CD4-positive, alpha-beta memory T cell (primary cell): ENCODE data around the gene PDE6A. TPM values are rescaled to one million over a fixed set of nuclear protein-coding genes. Genes with fewer than 3 reads are reported as not detected.
A peak's percentile ranks its signal among the peaks of the same experiment; 100 is the strongest.
"Not testable (repeated sequence)": the region's sequence is repeated elsewhere in the genome, so short reads cannot be mapped to it uniquely, and the experiment has no call there.

ENCODE experiments used
- CTCF ChIA-PET: fragments of 350-600 bp; sonication (Branson Sonifier 250); formaldehyde crosslinking; loops from one replicate; lab custom pipeline; 2021; ENCODE audit warnings: inconsistent platforms; ENCODE audit not compliant: partially characterized antibody; lab: Charles Lee
- POLR2A ChIA-PET: fragments of 350-600 bp; sonication (Branson Sonifier 250); formaldehyde crosslinking; loops from one replicate; lab custom pipeline; 2021; ENCODE audit not compliant: partially characterized antibody; lab: Charles Lee
- DNase-seq, 5 donors: peaks; one replicate each; pipeline versions ENCODE4 v3.0.0 to v3.0.0-alpha.2; 2020 to 2022; ENCODE audit warnings: mixed read lengths in 1 of 5
- H3K27ac ChIP-seq: one replicate; pipeline ENCODE4 v1.7.0; 2013; ENCODE audit warnings: low read depth, low read length
- H3K27me3 ChIP-seq: 2 replicates; pipeline ENCODE4 v1.7.0; 2013; ENCODE audit warnings: mild to moderate bottlenecking, low read length, moderate library complexity; ENCODE audit not compliant: insufficient read depth
- H3K36me3 ChIP-seq: 2 replicates; pipeline ENCODE4 v1.7.0; 2013; ENCODE audit warnings: mild to moderate bottlenecking, low read length, moderate library complexity; ENCODE audit not compliant: insufficient read depth
- H3K4me1 ChIP-seq: 2 replicates; pipeline ENCODE4 v1.7.0; 2013; ENCODE audit warnings: mild to moderate bottlenecking, low read length, moderate library complexity; ENCODE audit not compliant: insufficient read depth
- H3K4me3 ChIP-seq, 2 donors: one replicate each; pipeline ENCODE4 v1.7.0; 2013; ENCODE audit warnings: low read length in 2 of 2, mild to moderate bottlenecking in 1 of 2
- H3K9me3 ChIP-seq, 2 donors: one replicate each; pipeline ENCODE4 v1.7.0; 2013; ENCODE audit warnings: low read length in 2 of 2, control low read depth in 1 of 2; ENCODE audit not compliant: control insufficient read depth in 1 of 2
- H3K27ac Mint-ChIP-seq, 7 donors: one replicate each; pipeline ENCODE4 v1.8.0; 2020 to 2021; ENCODE audit warnings: mixed read lengths in 7 of 7, mild to moderate bottlenecking in 6 of 7, inconsistent platforms in 3 of 7, moderate library complexity in 3 of 7
- H3K27me3 Mint-ChIP-seq, 2 donors: one replicate each; pipeline ENCODE4 v1.8.0; 2020 to 2021; ENCODE audit warnings: mixed read lengths in 2 of 2
- H3K36me3 Mint-ChIP-seq, 2 donors: one replicate each; pipeline ENCODE4 v1.8.0; 2020 to 2021; ENCODE audit warnings: mixed read lengths in 2 of 2, inconsistent platforms in 1 of 2, mild to moderate bottlenecking in 1 of 2
- H3K4me1 Mint-ChIP-seq, 4 donors: one replicate each; pipeline ENCODE4 v1.8.0; 2020 to 2021; ENCODE audit warnings: mixed read lengths in 4 of 4, mild to moderate bottlenecking in 1 of 4
- H3K4me3 Mint-ChIP-seq, 8 donors: one replicate each; pipeline ENCODE4 v1.8.0; 2020 to 2021; ENCODE audit warnings: mixed read lengths in 8 of 8, mild to moderate bottlenecking in 7 of 8, moderate library complexity in 6 of 8, inconsistent platforms in 3 of 8
- H3K9me3 Mint-ChIP-seq, 8 donors: one replicate each; pipeline ENCODE4 v1.8.0; 2020 to 2021; ENCODE audit warnings: mixed read lengths in 8 of 8, mild to moderate bottlenecking in 5 of 8, inconsistent platforms in 3 of 8, moderate library complexity in 1 of 8
- intact Hi-C: fragments of 100-400 bp; cut with micrococcal nuclease; formaldehyde crosslinking; loops from one replicate; pipeline ENCODE4 v1.15.1; 2023
- polyA plus RNA-seq, 2 donors: library from polyadenylated mRNA; unstranded; fragments of 300-500 nt; fragmentation: Illumina TruSeq; gene quantifications; one replicate each; pipeline ENCODE4 v1.2.3, GENCODE V29; 2021
- total RNA-seq, 2 experiments: library from RNA; stranded (reverse); gene quantifications; one replicate each; pipeline ENCODE4 v1.2.3, GENCODE V29; 2021

PDE6A gene
- total and polyA plus RNA-seq, 4 experiments from 2014 or later: not detected

DNA sequence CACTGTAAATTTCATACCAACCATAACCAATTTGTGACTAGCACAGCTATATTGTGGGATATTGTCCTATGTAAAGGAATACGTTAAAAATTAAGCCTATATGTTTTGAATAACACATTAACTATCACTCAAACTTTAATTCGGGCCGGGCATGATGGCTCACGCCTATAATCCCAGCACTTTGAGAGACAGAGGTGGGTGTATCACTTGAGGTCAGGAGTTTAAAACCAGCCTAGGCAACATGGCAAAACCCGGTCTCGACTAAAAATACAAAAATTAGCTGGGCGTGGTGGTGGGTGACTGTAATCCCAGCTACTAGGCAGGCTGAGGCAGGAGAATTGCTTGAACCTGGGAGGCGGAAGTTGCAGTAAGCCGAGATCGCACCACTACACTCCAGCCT lies 62.0 kb downstream of the PDE6A start:
- H3K27ac ChIP-seq, DNase-seq, H3K4me1 ChIP-seq, H3K4me3 Mint-ChIP-seq, CTCF ChIA-PET, H3K27me3 Mint-ChIP-seq, intact Hi-C loops, H3K27ac Mint-ChIP-seq, H3K9me3 ChIP-seq, H3K36me3 Mint-ChIP-seq, H3K4me1 Mint-ChIP-seq, H3K4me3 ChIP-seq, POLR2A ChIA-PET, H3K27me3 ChIP-seq, H3K9me3 Mint-ChIP-seq, H3K36me3 ChIP-seq: not testable (repeated sequence)

DNA sequence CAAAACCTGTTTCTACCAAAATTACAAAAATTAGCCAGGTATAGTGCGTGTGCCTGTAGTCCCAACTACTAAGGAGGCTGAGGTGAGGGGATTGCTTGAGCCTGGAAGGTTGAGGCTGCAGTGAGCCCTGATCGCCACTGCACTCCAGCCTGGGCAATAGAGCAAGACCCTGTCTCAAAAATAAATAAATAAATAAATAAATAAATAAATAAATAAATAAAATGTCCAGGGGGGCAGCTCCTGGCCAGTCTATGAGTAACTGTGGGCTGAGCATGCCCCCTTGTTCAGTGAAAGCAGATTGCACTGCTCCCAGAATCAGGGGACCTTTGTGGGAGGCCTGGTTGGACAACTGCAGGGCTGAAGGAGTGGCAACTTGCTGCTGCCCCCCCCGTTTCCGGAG lies 62.7 kb downstream of the PDE6A start:
- ChIA-PET CTCF (no interaction called here), POLR2A (no interaction called here)
- DNase-seq: no peak
- Histone ChIP-seq H3K36me3 (no peaks in the 10 kb centered on the region), H3K4me3 (no peak overlapping the region), H3K27ac (no peak overlapping the region), H3K4me1 (no peaks in the 10 kb centered on the region), H3K9me3 (no peaks in the 10 kb centered on the region), H3K27me3 (no peaks in the 10 kb centered on the region)
- Mint-ChIP-seq H3K4me1 (no peaks in the 10 kb centered on the region), H3K27ac (no peak overlapping the region), H3K4me3 (no peak overlapping the region), H3K9me3 (peaks cover 0 to 5% (median 3%) of the 10 kb centered on the region in 8 donors), H3K36me3 (peaks cover 0 to 6% of the 10 kb centered on the region in 2 donors), H3K27me3 (peaks cover 2 to 4% of the 10 kb centered on the region in 2 donors)
- intact Hi-C loops: no loop called here

GRCh38 chr5:149881069-149881622 lies 63.4 kb downstream of the PDE6A start:
- Mint-ChIP-seq H3K4me3 (no peak overlapping the region), H3K27ac (no peak overlapping the region), H3K9me3 (peaks cover 0 to 5% (median 3%) of the 10 kb centered on the region in 8 donors), H3K4me1 (no peaks in the 10 kb centered on the region), H3K36me3 (peaks cover 0 to 6% of the 10 kb centered on the region in 2 donors), H3K27me3 (peaks cover 2 to 4% of the 10 kb centered on the region in 2 donors)
- Histone ChIP-seq H3K9me3 (no peaks in the 10 kb centered on the region), H3K36me3 (no peaks in the 10 kb centered on the region), H3K4me3 (no peak overlapping the region), H3K27me3 (no peaks in the 10 kb centered on the region), H3K27ac (no peak overlapping the region), H3K4me1 (no peaks in the 10 kb centered on the region)
- ChIA-PET POLR2A (no interaction called here), CTCF (no interaction called here)
- intact Hi-C loops: no loop called here
- no peak for DNase-seq

GRCh38 chr5:149879593-149879992 lies 65.0 kb downstream of the PDE6A start:
- H3K4me3 ChIP-seq, H3K4me1 Mint-ChIP-seq, H3K27me3 Mint-ChIP-seq, H3K27ac Mint-ChIP-seq, CTCF ChIA-PET, H3K4me1 ChIP-seq, H3K4me3 Mint-ChIP-seq, DNase-seq, H3K36me3 ChIP-seq, H3K9me3 Mint-ChIP-seq, H3K27me3 ChIP-seq, POLR2A ChIA-PET, H3K9me3 ChIP-seq, intact Hi-C loops, H3K27ac ChIP-seq, H3K36me3 Mint-ChIP-seq: not testable (repeated sequence)

DNA sequence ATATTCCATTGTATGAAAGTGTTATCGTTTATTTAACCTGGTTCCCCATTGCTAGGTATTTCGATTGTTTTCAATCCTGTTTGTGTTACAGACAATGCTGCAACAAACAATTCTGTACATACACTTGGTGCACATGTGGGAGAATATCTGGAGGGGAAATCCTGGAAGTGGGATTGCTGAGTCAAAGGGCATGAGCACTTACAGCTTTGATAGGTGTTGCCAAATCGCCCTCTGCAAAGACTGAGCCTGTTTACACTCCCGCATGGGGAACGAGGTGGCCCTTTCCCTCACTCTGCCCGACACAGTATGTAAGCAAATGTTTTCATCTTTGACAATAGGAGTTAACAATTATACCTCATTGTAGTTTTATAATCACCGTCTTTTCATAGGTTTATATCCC lies 66.2 kb downstream of the PDE6A start:
- H3K4me1 Mint-ChIP-seq: no peaks in the 10 kb centered on the region
- peaks cover 0 to 6% of the 10 kb centered on the region in 2 donors for H3K36me3 Mint-ChIP-seq
- Histone ChIP-seq H3K4me3 (no peak overlapping the region), H3K27me3 (no peaks in the 10 kb centered on the region), H3K9me3 (no peaks in the 10 kb centered on the region), H3K27ac (no peak overlapping the region), H3K4me1 (no peaks in the 10 kb centered on the region), H3K36me3 (no peaks in the 10 kb centered on the region)
- H3K9me3 Mint-ChIP-seq: peaks cover 0 to 5% (median 3%) of the 10 kb centered on the region in 8 donors
- H3K4me3 Mint-ChIP-seq: no peak overlapping the region
- intact Hi-C loops: no loop called here
- peaks cover 2 to 4% of the 10 kb centered on the region in 2 donors for H3K27me3 Mint-ChIP-seq
- ChIA-PET POLR2A (no interaction called here), CTCF (no interaction called here)
- peak overlapping the region in 1 of 7 donors; percentile 13 for H3K27ac Mint-ChIP-seq
- DNase-seq: no peak

- no peaks in the 10 kb centered on the region for H3K27me3 ChIP-seq
- H3K36me3 ChIP-seq: no peaks in the 10 kb centered on the region
- no peak for DNase-seq
- H3K4me1 Mint-ChIP-seq: no peaks in the 10 kb centered on the region
- H3K27ac Mint-ChIP-seq: no peak overlapping the region
- no peaks in the 10 kb centered on the region for H3K36me3 Mint-ChIP-seq
- peaks cover 0 to 1% (median 0%) of the 10 kb centered on the region in 8 donors for H3K9me3 Mint-ChIP-seq
- CTCF ChIA-PET: interaction anchor here (1.2 to 2.4 kb wide), 2 partner anchors 21 to 86 kb away, joined by 3 to 8 read pairs; no protein-coding TSS in a partner anchor
- no peak overlapping the region for H3K4me3 Mint-ChIP-seq
- no peaks in the 10 kb centered on the region for H3K4me1 ChIP-seq
- H3K9me3 ChIP-seq: no peaks in the 10 kb centered on the region
- H3K4me3 ChIP-seq: no peak overlapping the region
- POLR2A ChIA-PET: no interaction called here
- intact Hi-C loops: no loop called here
- H3K27ac ChIP-seq: no peak overlapping the region
- peaks cover 0 to 4% of the 10 kb centered on the region in 2 donors for H3K27me3 Mint-ChIP-seq
Measured at GRCh38 chr5:149873896-149874295, 70.7 kb downstream of the PDE6A start.

DNA sequence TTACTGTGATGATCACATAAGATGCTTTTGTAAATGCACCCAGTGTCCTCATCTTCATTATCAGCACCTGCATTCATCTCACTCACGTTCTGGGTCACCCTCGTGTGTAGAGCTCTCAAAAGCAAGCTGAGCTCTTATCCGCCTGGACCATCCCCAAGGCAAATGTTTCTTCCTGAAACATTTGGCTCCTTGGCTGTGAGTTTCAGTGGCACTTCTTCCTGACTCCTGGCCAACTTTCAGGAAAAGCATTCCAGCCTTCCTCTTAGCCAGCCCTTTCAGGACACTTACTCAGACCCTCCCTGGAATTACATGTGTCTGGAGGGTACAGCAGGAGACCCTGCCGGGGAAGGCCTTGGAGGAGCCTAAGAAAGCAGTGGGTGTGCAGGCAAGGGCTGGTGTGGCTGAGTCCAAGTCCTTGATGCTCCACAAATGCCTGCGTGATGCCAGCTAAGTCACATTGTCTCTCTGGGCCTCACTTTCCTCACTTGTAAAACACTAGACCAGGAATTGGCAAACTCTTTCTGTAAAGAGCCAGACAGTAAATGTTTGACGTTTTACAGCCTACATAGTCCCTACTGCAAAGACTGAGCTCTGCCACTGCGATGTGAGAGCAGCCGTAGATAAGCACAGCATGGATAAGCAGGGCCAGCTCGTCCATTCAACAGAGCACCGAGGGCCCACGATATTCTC lies 72.1 kb downstream of the PDE6A start:
- POLR2A ChIA-PET: no interaction called here
- CTCF ChIA-PET: interaction anchor here (1.2 kb wide), 1 partner anchor 11 kb away, joined by 3 read pairs; no protein-coding TSS in a partner anchor
- no peak for DNase-seq
- intact Hi-C loops: no loop called here
- Mint-ChIP-seq H3K36me3 (no peaks in the 10 kb centered on the region), H3K27me3 (peaks cover 0 to 6% of the 10 kb centered on the region in 2 donors), H3K27ac (no peak overlapping the region), H3K9me3 (peaks cover 0 to 1% (median 0%) of the 10 kb centered on the region in 8 donors), H3K4me3 (no peak overlapping the region), H3K4me1 (no peaks in the 10 kb centered on the region)
- Histone ChIP-seq H3K9me3 (no peaks in the 10 kb centered on the region), H3K36me3 (no peaks in the 10 kb centered on the region), H3K4me3 (no peak overlapping the region), H3K4me1 (no peaks in the 10 kb centered on the region), H3K27me3 (no peaks in the 10 kb centered on the region), H3K27ac (no peak overlapping the region)
